K562 (cell line): ENCODE data around the gene SMG6. TPM values are rescaled to one million over a fixed set of nuclear protein-coding genes. Genes with fewer than 3 reads are reported as not detected.
A peak's percentile ranks its signal among the peaks of the same experiment; 100 is the strongest.

Experiments
- CBX2 ChIP-seq: fragments of 200-600 bp; sonication (generic); IDR thresholded peaks from one replicate; pipeline ENCODE4 v1.6.1; 2012; ENCODE audit warnings: mild to moderate bottlenecking, low read length, inconsistent platforms; ENCODE audit not compliant: insufficient read depth, poor library complexity, severe bottlenecking
- EGR1 ChIP-seq: fragments of 450-650 bp; conservative IDR thresholded peaks from 2 replicates; pipeline ENCODE4 v1.6.1; 2017; ENCODE audit warnings: mild to moderate bottlenecking
- EP400 ChIP-seq: fragments of 450-650 bp; IDR thresholded peaks from 2 replicates; pipeline ENCODE4 v1.6.1; 2017; ENCODE audit warnings: antibody characterized with exemption, mild to moderate bottlenecking, moderate library complexity
- GATAD2B ChIP-seq: fragments of 450-650 bp; IDR thresholded peaks from 2 replicates; pipeline ENCODE4 v1.6.1; 2017; ENCODE audit warnings: mild to moderate bottlenecking, borderline replicate concordance
- GTF3C2 ChIP-seq: IDR thresholded peaks from 3 replicates; pipeline ENCODE4 v1.6.1; 2011; ENCODE audit warnings: borderline replicate concordance, mild to moderate bottlenecking, moderate library complexity; ENCODE audit not compliant: insufficient read length; ENCODE audit errors: extremely low read depth
- HNRNPL ChIP-seq: fragments of 200-400 bp; formaldehyde crosslinking; IDR thresholded peaks from 2 replicates; pipeline ENCODE4 v1.6.1; 2017; ENCODE audit warnings: low read depth, mild to moderate bottlenecking, low read length
- NFATC3 ChIP-seq: fragments of 450-650 bp; IDR thresholded peaks from 2 replicates; pipeline ENCODE4 v1.6.1; 2017; ENCODE audit warnings: mild to moderate bottlenecking
- POLR2AphosphoS5 ChIP-seq: IDR thresholded peaks from 2 replicates; pipeline ENCODE4 v1.6.1; 2011; ENCODE audit warnings: mild to moderate bottlenecking, low read depth, low read length, moderate library complexity; ENCODE audit not compliant: control insufficient read depth, insufficient read depth
- SMARCA5 ChIP-seq: fragments of 450-650 bp; IDR thresholded peaks from 2 replicates; pipeline ENCODE4 v1.6.1; 2016
- TAF1 ChIP-seq: IDR thresholded peaks from 2 replicates; pipeline ENCODE4 v1.6.1; 2011; ENCODE audit warnings: mild to moderate bottlenecking, low read length, moderate library complexity; ENCODE audit not compliant: insufficient read depth, control insufficient read depth, severe bottlenecking; ENCODE audit errors: extremely low read depth
- ZFP36 ChIP-seq: fragments of 150-350 bp; IDR thresholded peaks from 2 replicates; pipeline ENCODE4 v1.6.1; 2018; ENCODE audit warnings: low read length, low read depth; ENCODE audit not compliant: partially characterized antibody
- ZNF197 ChIP-seq: fragments of 200-800 bp; sonication (Bioruptor generic); IDR thresholded peaks from 2 replicates; pipeline ENCODE4 v1.6.1; 2016; ENCODE audit warnings: low read depth, missing genetic modification characterization, missing compliant biosample characterization
- polyA plus RNA-seq, 8 experiments: library from polyadenylated mRNA; depleted of rRNA in 4 of 8; stranded (reverse) in 5 of 8; unstranded in 3 of 8; fragments of >200 nt; fragmentation: Nextera tagmentation in 2 of 8; fragmentation: Illumina TruSeq in 1 of 8; extraction: Ambion mirVana in 2 of 8; extraction: Trizol in 1 of 8; gene quantifications; 2 replicates each; pipeline versions ENCODE4 v1.2.1 to v1.2.3, GENCODE V29; 2011 to 2014; ENCODE audit warnings: inconsistent platforms in 1 of 8, missing spikeins in 1 of 8
- total RNA-seq, 7 experiments: library from RNA; depleted of rRNA in 6 of 7; stranded (reverse); fragments of >200 nt in 6 of 7; fragmentation: Illumina TruSeq in 2 of 7; extraction: Trizol in 2 of 7; gene quantifications; 2 replicates each; pipeline versions ENCODE4 v1.2.1 to v1.2.3, GENCODE V29; 2011 to 2021; ENCODE audit warnings: low replicate concordance in 1 of 7
- TF ChIP-seq, protein P1 (sequence below): sonication (generic); formaldehyde crosslinking; IDR thresholded peaks from 2 replicates; pipeline ENCODE4 v1.8.0; 2022; ENCODE audit warnings: mild to moderate bottlenecking, missing genetic modification reagents
- TF ChIP-seq, protein P2 (sequence below): fragments of 200-800 bp; sonication (Bioruptor generic); IDR thresholded peaks from 2 replicates; pipeline ENCODE4 v1.6.1; 2017; ENCODE audit warnings: missing genetic modification characterization, missing compliant biosample characterization

Gene SMG6
- total and polyA plus RNA-seq, 9 of the 15 experiments (the other 6 are each of a cell fraction or from before 2014, with no cell fraction given), result 0.44 to 13.9 (median 6.0) TPM

DNA sequence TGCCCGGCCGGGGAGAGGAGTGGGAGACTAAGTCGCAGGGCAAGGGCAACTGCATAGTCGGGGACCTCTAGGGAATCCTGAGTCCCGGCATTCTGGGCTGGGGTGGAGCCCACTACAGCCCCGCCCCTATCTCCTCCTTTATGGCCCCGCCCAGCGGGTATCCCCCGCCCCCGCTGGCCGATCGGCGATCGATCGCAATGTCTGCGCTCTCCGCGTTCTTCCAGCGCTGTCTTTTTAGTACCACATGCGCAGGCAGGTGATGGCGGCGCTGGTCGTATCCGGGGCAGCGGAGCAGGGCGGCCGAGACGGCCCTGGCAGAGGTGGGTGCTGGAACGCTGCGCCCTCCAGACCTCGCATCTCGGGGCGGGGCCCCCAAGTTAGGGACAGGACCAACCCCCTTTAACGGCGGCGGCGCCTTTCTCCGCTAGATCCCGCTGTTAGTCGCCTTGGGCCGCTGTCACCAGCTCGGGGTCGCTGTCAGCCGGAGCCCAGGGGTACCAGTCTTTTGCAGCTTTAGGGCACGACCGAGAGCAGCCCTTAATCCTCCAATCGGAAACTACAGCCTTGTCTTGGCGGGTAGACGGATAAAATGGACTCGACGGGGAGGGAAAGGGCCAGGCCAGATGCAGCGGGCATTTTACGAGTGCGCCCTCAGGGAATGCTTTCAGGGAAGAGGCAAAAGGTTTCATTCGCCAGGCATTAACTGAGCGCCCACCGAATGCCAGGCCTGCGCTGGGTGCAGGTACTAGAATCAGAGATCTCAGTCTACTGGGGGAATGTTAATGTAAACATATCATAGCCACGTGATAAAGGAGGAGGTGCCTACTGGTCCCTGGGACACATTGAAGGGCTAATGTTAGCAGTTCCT is 273.4 kb downstream of the SMG6 start, which contains the start of gene DPH1 (continued):
- TF ChIP-seq, protein P1, sequence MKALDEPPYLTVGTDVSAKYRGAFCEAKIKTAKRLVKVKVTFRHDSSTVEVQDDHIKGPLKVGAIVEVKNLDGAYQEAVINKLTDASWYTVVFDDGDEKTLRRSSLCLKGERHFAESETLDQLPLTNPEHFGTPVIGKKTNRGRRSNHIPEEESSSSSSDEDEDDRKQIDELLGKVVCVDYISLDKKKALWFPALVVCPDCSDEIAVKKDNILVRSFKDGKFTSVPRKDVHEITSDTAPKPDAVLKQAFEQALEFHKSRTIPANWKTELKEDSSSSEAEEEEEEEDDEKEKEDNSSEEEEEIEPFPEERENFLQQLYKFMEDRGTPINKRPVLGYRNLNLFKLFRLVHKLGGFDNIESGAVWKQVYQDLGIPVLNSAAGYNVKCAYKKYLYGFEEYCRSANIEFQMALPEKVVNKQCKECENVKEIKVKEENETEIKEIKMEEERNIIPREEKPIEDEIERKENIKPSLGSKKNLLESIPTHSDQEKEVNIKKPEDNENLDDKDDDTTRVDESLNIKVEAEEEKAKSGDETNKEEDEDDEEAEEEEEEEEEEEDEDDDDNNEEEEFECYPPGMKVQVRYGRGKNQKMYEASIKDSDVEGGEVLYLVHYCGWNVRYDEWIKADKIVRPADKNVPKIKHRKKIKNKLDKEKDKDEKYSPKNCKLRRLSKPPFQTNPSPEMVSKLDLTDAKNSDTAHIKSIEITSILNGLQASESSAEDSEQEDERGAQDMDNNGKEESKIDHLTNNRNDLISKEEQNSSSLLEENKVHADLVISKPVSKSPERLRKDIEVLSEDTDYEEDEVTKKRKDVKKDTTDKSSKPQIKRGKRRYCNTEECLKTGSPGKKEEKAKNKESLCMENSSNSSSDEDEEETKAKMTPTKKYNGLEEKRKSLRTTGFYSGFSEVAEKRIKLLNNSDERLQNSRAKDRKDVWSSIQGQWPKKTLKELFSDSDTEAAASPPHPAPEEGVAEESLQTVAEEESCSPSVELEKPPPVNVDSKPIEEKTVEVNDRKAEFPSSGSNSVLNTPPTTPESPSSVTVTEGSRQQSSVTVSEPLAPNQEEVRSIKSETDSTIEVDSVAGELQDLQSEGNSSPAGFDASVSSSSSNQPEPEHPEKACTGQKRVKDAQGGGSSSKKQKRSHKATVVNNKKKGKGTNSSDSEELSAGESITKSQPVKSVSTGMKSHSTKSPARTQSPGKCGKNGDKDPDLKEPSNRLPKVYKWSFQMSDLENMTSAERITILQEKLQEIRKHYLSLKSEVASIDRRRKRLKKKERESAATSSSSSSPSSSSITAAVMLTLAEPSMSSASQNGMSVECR, result peak; percentile 100
- TF ChIP-seq EGR1, result peak; percentile 96
- no peak for TF ChIP-seq GATAD2B
- 0 out of 2 replicates have a peak, but pooled peaks have one; percentile 41 for TF ChIP-seq POLR2AphosphoS5
- TF ChIP-seq, protein P2, sequence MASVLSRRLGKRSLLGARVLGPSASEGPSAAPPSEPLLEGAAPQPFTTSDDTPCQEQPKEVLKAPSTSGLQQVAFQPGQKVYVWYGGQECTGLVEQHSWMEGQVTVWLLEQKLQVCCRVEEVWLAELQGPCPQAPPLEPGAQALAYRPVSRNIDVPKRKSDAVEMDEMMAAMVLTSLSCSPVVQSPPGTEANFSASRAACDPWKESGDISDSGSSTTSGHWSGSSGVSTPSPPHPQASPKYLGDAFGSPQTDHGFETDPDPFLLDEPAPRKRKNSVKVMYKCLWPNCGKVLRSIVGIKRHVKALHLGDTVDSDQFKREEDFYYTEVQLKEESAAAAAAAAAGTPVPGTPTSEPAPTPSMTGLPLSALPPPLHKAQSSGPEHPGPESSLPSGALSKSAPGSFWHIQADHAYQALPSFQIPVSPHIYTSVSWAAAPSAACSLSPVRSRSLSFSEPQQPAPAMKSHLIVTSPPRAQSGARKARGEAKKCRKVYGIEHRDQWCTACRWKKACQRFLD (CRISPR knock-in tag), result no peak
- no peak for TF ChIP-seq SMARCA5
- TF ChIP-seq NFATC3, result no peak
- no peak for TF ChIP-seq CBX2
- no peak for TF ChIP-seq ZNF197 (CRISPR knock-in tag)
- TF ChIP-seq TAF1, result peak; percentile 71
- TF ChIP-seq GTF3C2, result no peak
- no peak for TF ChIP-seq ZFP36
- TF ChIP-seq EP400, result peak; percentile 93
- TF ChIP-seq HNRNPL, result no peak
